Measurements from ENCODE around the gene RGS12. TPM values are rescaled to one million over a fixed set of nuclear protein-coding genes. Genes with fewer than 3 reads are reported as not detected.

RGS12 gene
- total RNA-seq, 4 donors from 2014 or later, result 22.2 to 33.3 (median 28.5) TPM

- no peak for DNase-seq (ENCODE audit: low spot score in 2 of 2)
- Histone ChIP-seq H3K4me1 (peaks cover 0 to 43% (median 12%) of the 10 kb centered on the region in 4 donors), H3K4me3 (no peak overlapping the region), H3K36me3 (peaks cover 0 to 10% (median 0%) of the 10 kb centered on the region in 3 donors), H3K27me3 (no peaks in the 10 kb centered on the region), H3K9me3 (no peaks in the 10 kb centered on the region), H3K27ac (peak overlapping the region in 1 of 4 donors; percentile 20)
- TF ChIP-seq CTCF (IDR thresholded peaks at IDR 0.05) (no peak), EP300 (IDR thresholded peaks at IDR 0.05) (no peak), POLR2A (IDR thresholded peaks at IDR 0.05) (no peak)
- 87 to 88% methylated on average over 10 of the region's 10 CpGs for WGBS, 2 donors
Observed at GRCh38 chr4:3338976-3339531, 46.2 kb downstream of the RGS12 start.

DNA sequence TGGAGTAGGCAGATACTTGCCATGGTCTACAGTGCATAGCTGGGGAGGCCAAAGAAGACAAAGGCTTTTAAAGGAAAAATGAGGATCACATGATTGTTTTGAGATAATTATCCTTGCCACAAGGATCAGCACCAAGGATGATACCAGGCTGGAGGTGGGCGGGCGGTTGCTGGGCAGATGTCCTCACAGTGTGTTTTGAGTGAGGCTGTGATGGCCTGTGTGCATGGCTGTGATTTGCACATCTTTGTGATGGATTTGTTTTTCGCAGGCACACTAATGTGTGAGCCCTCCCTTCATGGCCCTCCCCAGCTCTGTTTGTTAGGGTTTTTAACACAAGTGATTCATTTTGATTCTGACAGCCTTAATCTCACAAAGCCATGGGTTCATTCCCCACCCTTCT, 46.8 kb downstream of the RGS12 start:
- H3K36me3 ChIP-seq, result peaks cover 0 to 13% (median 0%) of the 10 kb centered on the region in 3 donors
- H3K9me3 ChIP-seq, result no peaks in the 10 kb centered on the region
- TF ChIP-seq POLR2A (IDR thresholded peaks at IDR 0.05), result no peak
- TF ChIP-seq EP300 (IDR thresholded peaks at IDR 0.05), result no peak
- TF ChIP-seq CTCF (IDR thresholded peaks at IDR 0.05), result no peak
- no peak overlapping the region for H3K4me3 ChIP-seq
- no peaks in the 10 kb centered on the region for H3K27me3 ChIP-seq
- H3K27ac ChIP-seq, result peak overlapping the region in 1 of 4 donors; percentile 20
- 88 to 93% methylated on average over 3 of the region's 3 CpGs for WGBS, 2 donors
- DNase-seq (ENCODE audit: low spot score in 2 of 2), result no peak
- peaks cover 0 to 38% (median 11%) of the 10 kb centered on the region in 4 donors for H3K4me1 ChIP-seq

DNA sequence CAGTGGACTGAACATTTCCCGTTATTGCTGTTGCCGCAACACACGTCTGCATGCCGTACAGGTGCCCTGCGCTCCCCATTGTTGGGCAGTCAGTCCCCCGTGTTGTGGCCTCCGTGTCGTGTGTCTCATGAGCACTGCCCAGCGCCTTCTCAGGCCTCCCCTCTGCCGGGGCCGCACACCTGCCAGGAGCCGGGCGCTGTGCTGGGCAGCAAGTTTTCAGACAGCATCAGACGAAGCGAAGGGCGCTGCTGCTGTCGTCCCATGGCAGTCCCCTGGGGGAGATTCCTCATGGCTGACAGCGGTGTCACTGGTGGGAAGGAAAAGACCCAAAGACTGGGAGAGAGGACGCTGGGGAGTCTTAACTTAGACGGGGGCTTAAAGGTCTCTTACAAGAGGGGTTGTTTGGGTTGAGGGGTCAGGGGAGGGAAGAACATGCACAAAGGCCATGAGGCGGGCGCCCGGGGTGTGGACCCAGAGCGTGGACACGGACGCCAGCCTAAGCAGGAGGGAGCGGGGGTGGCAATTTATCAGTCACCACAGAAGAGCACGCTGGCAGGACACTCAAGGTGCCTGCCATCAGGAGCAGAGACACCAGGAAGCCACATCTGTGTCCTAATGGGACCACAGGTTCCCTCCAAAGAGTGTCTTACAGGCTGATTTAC, 47.3 kb downstream of the RGS12 start:
- Histone ChIP-seq H3K27me3 (no peaks in the 10 kb centered on the region), H3K4me3 (no peak overlapping the region), H3K4me1 (peaks cover 0 to 32% (median 8%) of the 10 kb centered on the region in 4 donors), H3K36me3 (peaks cover 0 to 14% (median 0%) of the 10 kb centered on the region in 3 donors), H3K9me3 (no peaks in the 10 kb centered on the region), H3K27ac (peak overlapping the region in 1 of 4 donors; percentile 56)
- 82 to 87% methylated on average over 28 of the region's 28 CpGs for WGBS, 2 donors
- DNase-seq (ENCODE audit: low spot score in 2 of 2), result no peak
- TF ChIP-seq POLR2A (IDR thresholded peaks at IDR 0.05), result no peak
- no peak for TF ChIP-seq EP300 (IDR thresholded peaks at IDR 0.05)
- TF ChIP-seq CTCF (IDR thresholded peaks at IDR 0.05), result no peak

DNA sequence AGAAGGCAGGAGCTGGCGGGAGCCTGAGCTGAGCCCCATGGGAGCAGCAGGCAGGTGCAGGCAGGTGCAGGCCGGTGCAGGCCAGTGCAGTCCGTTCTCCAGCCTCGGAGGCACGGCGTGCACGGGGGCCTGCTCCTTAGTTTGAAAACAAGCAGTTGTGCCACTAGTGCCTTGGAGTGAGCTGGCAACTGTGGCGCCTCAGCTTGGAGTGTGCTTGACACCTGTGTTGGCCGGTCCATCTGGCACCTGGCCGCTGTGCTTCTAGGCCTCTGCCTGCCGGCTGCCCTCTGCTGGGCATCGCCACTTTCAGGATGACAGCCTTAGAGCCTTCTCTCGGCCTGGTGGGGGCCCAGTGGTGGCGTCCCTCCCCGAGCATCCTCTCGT, 47.9 kb downstream of the RGS12 start:
- Histone ChIP-seq H3K27ac (peak overlapping the region in 1 of 4 donors; percentile 56), H3K4me3 (no peak overlapping the region), H3K9me3 (no peaks in the 10 kb centered on the region), H3K27me3 (no peaks in the 10 kb centered on the region), H3K4me1 (peaks cover 0 to 36% (median 7%) of the 10 kb centered on the region in 4 donors), H3K36me3 (peaks cover 0 to 14% (median 0%) of the 10 kb centered on the region in 3 donors)
- TF ChIP-seq CTCF (IDR thresholded peaks at IDR 0.05), result no peak
- 87 to 89% methylated on average over 5 to 8 of the region's 16 CpGs for WGBS, 2 donors
- DNase-seq (ENCODE audit: low spot score in 2 of 2), result no peak

DNA sequence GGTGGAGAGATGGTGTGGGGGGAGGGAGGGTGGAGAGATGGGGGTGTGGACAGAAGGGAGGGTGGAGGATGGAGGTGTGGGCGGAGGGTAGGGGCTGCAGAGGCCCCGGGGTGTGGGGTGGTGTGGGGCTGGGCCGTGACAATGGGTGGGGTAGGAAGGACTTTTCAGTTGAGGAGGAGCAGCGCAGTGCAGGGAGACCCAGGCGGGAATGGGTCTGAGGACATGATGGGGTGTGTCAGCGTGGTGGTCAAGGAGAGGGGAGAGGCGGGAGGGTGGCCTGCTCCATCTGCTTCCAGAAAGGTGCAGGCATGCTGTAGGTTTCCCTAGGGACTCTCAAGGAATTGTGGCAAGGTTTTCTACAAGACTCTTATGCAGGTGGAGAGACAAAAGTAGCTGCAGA, 48.9 kb downstream of the RGS12 start:
- TF ChIP-seq EP300 (IDR thresholded peaks at IDR 0.05) (no peak), CTCF (IDR thresholded peaks at IDR 0.05) (no peak), POLR2A (IDR thresholded peaks at IDR 0.05) (no peak)
- Histone ChIP-seq H3K4me3 (no peak overlapping the region), H3K9me3 (no peaks in the 10 kb centered on the region), H3K36me3 (peaks cover 0 to 14% (median 0%) of the 10 kb centered on the region in 3 donors), H3K4me1 (peaks cover 0 to 37% (median 9%) of the 10 kb centered on the region in 4 donors), H3K27me3 (no peaks in the 10 kb centered on the region), H3K27ac (peak overlapping the region in 2 of 4 donors; percentile 42 to 68)
- 62% methylated on average over 7 of the region's 7 CpGs for WGBS, 2 donors
- no peak for DNase-seq (ENCODE audit: low spot score in 2 of 2)

Measured in tibial nerve (tissue), 4 donors.